ENCODE data around the gene DERA. TPM values are rescaled to one million over a fixed set of nuclear protein-coding genes. Genes with fewer than 3 reads are reported as not detected.

DERA gene
- total and polyA plus RNA-seq, 2 of the 13 experiments (the other 11 are each of a cell fraction or from before 2014, with no cell fraction given), result 24.0 to 51.3 TPM

- TF ChIP-seq ZBTB4 (CRISPR knock-in tag; IDR thresholded peaks at IDR 0.05; ENCODE audit: borderline replicate concordance), result no peak
- TF ChIP-seq IRF9 (CRISPR knock-in tag; IDR thresholded peaks at IDR 0.05; ENCODE audit: borderline replicate concordance), result no peak
- TF ChIP-seq CHD2 (IDR thresholded peaks at IDR 0.05; ENCODE audit: low read depth, low read length), result no peak
- TF ChIP-seq ZFP90 (CRISPR knock-in tag; IDR thresholded peaks at IDR 0.05; ENCODE audit: borderline replicate concordance), result no peak
- TF ChIP-seq ZSCAN31 (CRISPR knock-in tag; IDR thresholded peaks at IDR 0.05; ENCODE audit: low read depth), result no peak
- TF ChIP-seq ZNF780A (CRISPR knock-in tag; IDR thresholded peaks at IDR 0.05), result no peak
- no peak for TF ChIP-seq NFKBIZ (CRISPR knock-in tag; IDR thresholded peaks at IDR 0.05)
- no peak for TF ChIP-seq ISX (CRISPR knock-in tag; conservative IDR thresholded peaks at IDR 0.05)
- Histone ChIP-seq H3K27me3 (ENCODE audit: control insufficient read depth in 1 of 2, insufficient read depth in 2 of 2, low read length in 2 of 2) (no peaks in the 10 kb centered on the region), H3K4me2 (ENCODE audit: low read depth, low read length) (no peak overlapping the region), H4K20me1 (ENCODE audit: insufficient read depth, low read length) (no peaks in the 10 kb centered on the region), H2AFZ (ENCODE audit: low read length) (no peak overlapping the region), H3K9me3 (ENCODE audit: low read length) (no peaks in the 10 kb centered on the region), H3K4me3 (replicated peaks in 1 of 3; ENCODE audit: insufficient read depth in 1 of 3, low read depth in 2 of 3, low read length in 3 of 3) (no peak overlapping the region), H3K4me1 (ENCODE audit: insufficient read depth, low read length) (peaks cover 17% of the 10 kb centered on the region), H3K36me3 (replicated peaks in 1 of 2; ENCODE audit: control insufficient read depth in 1 of 2, insufficient read depth in 2 of 2, low read length in 2 of 2) (peaks cover 0 to 2% of the 10 kb centered on the region in 2 experiments; a peak in 1 of 5 replicates), H3K9ac (ENCODE audit: insufficient read depth, low read depth, low read length) (no peak overlapping the region), H3K27ac (ENCODE audit: extremely low read length, insufficient read depth, low read length) (no peak overlapping the region), H3K79me2 (ENCODE audit: insufficient read depth, low read length) (no peaks in the 10 kb centered on the region)
- FAIRE-seq, result no peak
- ChIA-PET POLR2A (no interaction called here), CTCF (ENCODE audit: low intra/inter-chr PET ratio, low total read pairs) (no interaction called here)
- BruUV-seq (replicated peaks), result no TSS peak
- no peak for ATAC-seq
- no peak for DNase-seq (ENCODE audit: low spot score)
- in situ Hi-C loops (cut with HindIII; ENCODE audit: extremely low pct_ligation_motif_present, low pct_unique_long_range_greater_than_20kb) (no loop called here), intact Hi-C loops (cut with micrococcal nuclease; ENCODE audit: unreplicated experiment) (no loop called here)
- WGBS (ENCODE audit: low lambda C conversion rate), result 94% methylated on average over 5 of the region's 5 CpGs
Observed at GRCh38 chr12:16034136-16034817, 123.1 kb downstream of the DERA start.

All from HepG2 (cell line).